Natural killer cell (primary cell): ENCODE measurements around the gene CLNS1A. TPM values are rescaled to one million over a fixed set of nuclear protein-coding genes. Genes with fewer than 3 reads are reported as not detected.

ENCODE experiments used
- ATAC-seq, 3 donors: fragments of 150-1000 bp in 2 of 3; fragments of 200-7000 bp in 1 of 3; cut with Tn5 transposase; 1 replicate in 1 of 3; 2 replicates in 2 of 3; pipeline ENCODE4 v1.10.0; 2021; ENCODE audit warnings: mild to moderate bottlenecking in 2 of 3, moderate library complexity in 2 of 3
- DNase-seq, 2 donors: peaks; one replicate each; pipeline versions ENCODE4 v3.0.0 to v3.0.0-alpha.2; 2013 to 2021; ENCODE audit warnings: mixed read lengths in 1 of 2
- H3K27ac ChIP-seq: one replicate; pipeline ENCODE4 v1.5.1; 2013; ENCODE audit warnings: mild to moderate bottlenecking, low read length
- H3K27me3 ChIP-seq: one replicate; pipeline ENCODE4 v1.6.1; 2013; ENCODE audit warnings: low read length; ENCODE audit not compliant: control insufficient read depth, insufficient read depth
- H3K36me3 ChIP-seq: one replicate; pipeline ENCODE4 v1.6.1; 2013; ENCODE audit warnings: low read length; ENCODE audit not compliant: control insufficient read depth, insufficient read depth
- H3K4me1 ChIP-seq: one replicate; pipeline ENCODE4 v1.6.1; 2013; ENCODE audit warnings: low read length; ENCODE audit not compliant: control insufficient read depth, insufficient read depth
- H3K4me3 ChIP-seq: one replicate; pipeline ENCODE4 v1.5.1; 2013; ENCODE audit warnings: low read length
- H3K9me3 ChIP-seq: one replicate; pipeline ENCODE4 v1.6.1; 2013; ENCODE audit warnings: low read length; ENCODE audit not compliant: control insufficient read depth, insufficient read depth
- H3K27ac Mint-ChIP-seq, 2 donors: one replicate each; pipeline ENCODE4 v1.8.0; 2022; ENCODE audit warnings: mild to moderate bottlenecking in 2 of 2, mixed read lengths in 2 of 2, moderate library complexity in 1 of 2
- H3K27me3 Mint-ChIP-seq, 2 donors: one replicate each; pipeline ENCODE4 v1.8.0; 2022; ENCODE audit warnings: low read depth in 2 of 2, mixed read lengths in 2 of 2
- H3K36me3 Mint-ChIP-seq: one replicate; pipeline ENCODE4 v1.8.0; 2022; ENCODE audit warnings: mixed read lengths
- H3K4me1 Mint-ChIP-seq, 2 donors: one replicate each; pipeline ENCODE4 v1.8.0; 2022; ENCODE audit warnings: mixed read lengths in 2 of 2
- H3K4me3 Mint-ChIP-seq: one replicate; pipeline ENCODE4 v1.8.0; 2022; ENCODE audit warnings: mild to moderate bottlenecking, moderate library complexity, mixed read lengths
- H3K9me3 Mint-ChIP-seq, 2 donors: one replicate each; pipeline ENCODE4 v1.8.0; 2022; ENCODE audit warnings: mixed read lengths in 2 of 2
- CTCF ChIP-seq: fragments of 200-600 bp; IDR thresholded peaks from one replicate; pipeline ENCODE4 v1.8.0; 2022; ENCODE audit warnings: antibody characterized with exemption
- WGBS: methylation state at CpG from one replicate; pipeline ENCODE4 v1.1.7; 2013; ENCODE audit warnings: missing lambda C conversion rate; ENCODE audit not compliant: insufficient coverage; 5-methylcytosine and 5-hydroxymethylcytosine counted together
- intact Hi-C: fragments of 100-400 bp; cut with micrococcal nuclease; formaldehyde crosslinking; loops from one replicate; pipeline ENCODE4 v1.14.2; 2022
- total RNA-seq, 4 donors: library from RNA; stranded (reverse); fragments of 120-200 nt in 1 of 4; gene quantifications; one replicate each; pipeline versions ENCODE4 v1.2.3 to v1.2.4, GENCODE V29; 2013 to 2022

Gene CLNS1A
- total RNA-seq, 3 donors from 2014 or later (not counting 1 experiment from before 2014, with no cell fraction given): 48.6 to 58.2 (median 57.6) TPM

- Mint-ChIP-seq H3K27ac (no peak overlapping the region), H3K4me1 (no peaks in the 10 kb centered on the region)
- DNase-seq: no peak
Observed at GRCh38 chr11:77665240-77665965, 27.8 kb upstream of the CLNS1A start.

GRCh38 chr11:77661670-77662069, 24.1 kb upstream of the CLNS1A start:
- Mint-ChIP-seq H3K27ac (no peak overlapping the region), H3K9me3 (no peaks in the 10 kb centered on the region), H3K36me3 (no peaks in the 10 kb centered on the region), H3K4me1 (no peaks in the 10 kb centered on the region), H3K27me3 (no peaks in the 10 kb centered on the region), H3K4me3 (no peak overlapping the region)
- ATAC-seq (no peak), DNase-seq (no peak)
- Histone ChIP-seq H3K9me3 (no peaks in the 10 kb centered on the region), H3K27ac (no peak overlapping the region), H3K4me1 (no peaks in the 10 kb centered on the region), H3K4me3 (no peak overlapping the region), H3K27me3 (no peaks in the 10 kb centered on the region), H3K36me3 (peaks cover 16% of the 10 kb centered on the region)
- WGBS: 86% methylated on average over 3 of the region's 3 CpGs
- TF ChIP-seq CTCF: no peak
- intact Hi-C loops: no loop called here

More at GRCh38 chr11:77665240-77665965, 27.8 kb upstream of the CLNS1A start:
- H3K27me3 ChIP-seq: no peaks in the 10 kb centered on the region
- no peaks in the 10 kb centered on the region for H3K4me1 ChIP-seq
- H3K9me3 Mint-ChIP-seq: no peaks in the 10 kb centered on the region
- peaks cover 51% of the 10 kb centered on the region for H3K36me3 ChIP-seq
- intact Hi-C loops: no loop called here
- H3K9me3 ChIP-seq: no peaks in the 10 kb centered on the region
- no peak overlapping the region for H3K27ac ChIP-seq
- no peak for TF ChIP-seq CTCF
- H3K4me3 ChIP-seq: no peak overlapping the region
- H3K27me3 Mint-ChIP-seq: no peaks in the 10 kb centered on the region
- no peak for ATAC-seq
- no peak overlapping the region for H3K4me3 Mint-ChIP-seq
- 95% methylated on average over 6 of the region's 7 CpGs for WGBS
- H3K36me3 Mint-ChIP-seq: peaks cover 8% of the 10 kb centered on the region

- intact Hi-C loops: no loop called here
- no peak overlapping the region for H3K27ac Mint-ChIP-seq
- no peak for ATAC-seq
Observed at GRCh38 chr11:77660947-77661346, 23.4 kb upstream of the CLNS1A start.

More at GRCh38 chr11:77660947-77661346, 23.4 kb upstream of the CLNS1A start:
- Histone ChIP-seq H3K27ac (no peak overlapping the region), H3K4me1 (no peaks in the 10 kb centered on the region), H3K27me3 (no peaks in the 10 kb centered on the region), H3K4me3 (no peak overlapping the region), H3K9me3 (no peaks in the 10 kb centered on the region), H3K36me3 (peaks cover 9% of the 10 kb centered on the region)
- Mint-ChIP-seq H3K9me3 (no peaks in the 10 kb centered on the region), H3K36me3 (no peaks in the 10 kb centered on the region), H3K4me3 (no peak overlapping the region), H3K4me1 (no peaks in the 10 kb centered on the region), H3K27me3 (no peaks in the 10 kb centered on the region)
- TF ChIP-seq CTCF: no peak
- WGBS: 67% methylated on average over 1 of the region's 1 CpG
- DNase-seq: no peak
